Esophagus squamous epithelium (tissue), 5 donors: Measurements from ENCODE around the gene CREB3L2. TPM values are rescaled to one million over a fixed set of nuclear protein-coding genes. Genes with fewer than 3 reads are reported as not detected.

Experiments
- DNase-seq: peaks from one replicate; lab custom pipeline; 2025; lab: John Stamatoyannopoulos, UW
- H3K27ac ChIP-seq, 4 donors: fragments of 200-600 bp; sonication (generic); one replicate each; pipeline ENCODE4 v1.5.1; 2016 to 2019; ENCODE audit warnings: mild to moderate bottlenecking in 1 of 4
- H3K27me3 ChIP-seq, 4 donors: fragments of 200-600 bp; sonication (generic); 1 replicate in 3 of 4; 2 replicates in 1 of 4; pipeline versions ENCODE4 v1.5.1 to v1.6.0; 2017 to 2021; ENCODE audit warnings: antibody characterized with exemption in 1 of 4
- H3K36me3 ChIP-seq, 3 donors: fragments of 200-600 bp; sonication (generic); one replicate each; pipeline ENCODE4 v1.5.1; 2016 to 2019
- H3K4me1 ChIP-seq, 3 donors: fragments of 200-600 bp; sonication (generic); one replicate each; pipeline ENCODE4 v1.5.1; 2017 to 2019
- H3K4me3 ChIP-seq, 4 donors: fragments of 200-600 bp; sonication (generic); 1 replicate in 3 of 4; 2 replicates in 1 of 4; pipeline ENCODE4 v1.5.1; 2016 to 2019; ENCODE audit warnings: mild to moderate bottlenecking in 2 of 4, moderate library complexity in 1 of 4
- H3K9me3 ChIP-seq, 3 donors: fragments of 200-600 bp; sonication (generic); one replicate each; pipeline ENCODE4 v1.5.1; 2016 to 2019
- CTCF ChIP-seq, 6 experiments: fragments of 450-650 bp in 4 of 6; fragments of 200-600 bp in 2 of 6; sonication (generic) in 2 of 6; IDR thresholded peaks; one replicate each; pipeline ENCODE4 v1.5.1; 2016 to 2019; ENCODE audit warnings: antibody characterized with exemption in 6 of 6, mild to moderate bottlenecking in 4 of 6, moderate library complexity in 4 of 6
- POLR2A ChIP-seq, 4 donors: fragments of 450-650 bp; IDR thresholded peaks; one replicate each; pipeline ENCODE4 v1.6.1; 2017; ENCODE audit warnings: antibody characterized with exemption in 4 of 4, mild to moderate bottlenecking in 4 of 4, moderate library complexity in 3 of 4
- WGBS, 2 donors: methylation state at CpG; one replicate each; pipeline ENCODE4 v1.1.5; 2018; 5-methylcytosine and 5-hydroxymethylcytosine counted together
- intact Hi-C: fragments of 100-400 bp; cut with DNase I; formaldehyde crosslinking; loops from one replicate; pipeline ENCODE4 v1.15.0; 2022
- total RNA-seq, 4 donors: library from RNA; depleted of rRNA; stranded (reverse); fragments of >200 nt; gene quantifications; one replicate each; pipeline ENCODE4 v1.1.0, GENCODE V29; 2016
- donor health status: DM: yes; HTN: yes; CAD: no.

CREB3L2 gene
- total RNA-seq, 4 donors from 2014 or later = 14.9 to 21.9 (median 17.3) TPM

DNA sequence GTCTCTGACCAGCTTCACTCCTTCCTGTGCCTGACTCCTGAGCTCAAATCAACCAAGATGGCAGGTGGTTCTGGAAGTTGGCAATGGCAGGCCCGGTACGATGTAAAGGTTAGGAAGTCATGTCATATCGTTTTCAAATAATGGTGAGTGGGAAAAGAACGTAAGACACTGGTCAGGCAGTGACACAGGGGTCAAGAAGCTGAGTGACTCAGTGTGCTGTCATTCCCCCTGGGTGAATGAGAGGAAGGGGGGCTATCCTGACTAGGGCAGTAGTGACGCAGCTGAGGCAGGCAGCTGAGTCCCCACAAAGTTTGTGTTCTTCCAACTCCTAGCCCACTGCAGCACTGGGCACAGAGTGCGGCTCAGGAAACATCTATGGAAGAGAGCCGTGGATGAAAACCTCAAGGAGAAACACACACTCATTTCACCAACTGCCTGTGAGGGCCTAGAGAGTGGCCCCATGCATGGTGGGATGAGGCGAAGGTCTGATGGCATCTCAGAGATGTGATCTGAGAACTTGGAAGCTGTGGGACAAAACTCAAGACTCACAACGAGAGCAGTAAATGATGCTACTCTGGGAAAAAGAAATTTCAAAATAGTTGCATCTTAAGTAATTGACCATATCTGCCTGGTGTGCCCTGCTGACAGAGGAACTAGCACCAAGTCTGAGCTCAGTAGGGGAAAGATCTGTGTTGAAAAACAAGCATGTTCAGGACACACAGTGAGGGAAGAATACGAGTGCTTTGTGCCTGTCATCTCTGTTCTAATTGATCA is 23.2 kb downstream of the CREB3L2 start:
- DNase-seq = no peak
- H3K9me3 ChIP-seq = peaks cover 0 to 6% (median 0%) of the 10 kb centered on the region in 3 donors
- no peak for TF ChIP-seq CTCF (IDR thresholded peaks at IDR 0.05)
- TF ChIP-seq POLR2A (IDR thresholded peaks at IDR 0.05) = no peak
- intact Hi-C loops = no loop called here
- peak overlapping the region; percentile 56 to 91 (median 82) for H3K27ac ChIP-seq
- WGBS, 2 donors = 60 to 65% methylated on average over 9 to 10 of the region's 10 CpGs
- H3K4me3 ChIP-seq = no peak overlapping the region
- no peaks in the 10 kb centered on the region for H3K36me3 ChIP-seq
- H3K4me1 ChIP-seq = peaks cover 30 to 87% (median 47%) of the 10 kb centered on the region in 3 donors
- no peaks in the 10 kb centered on the region for H3K27me3 ChIP-seq

DNA sequence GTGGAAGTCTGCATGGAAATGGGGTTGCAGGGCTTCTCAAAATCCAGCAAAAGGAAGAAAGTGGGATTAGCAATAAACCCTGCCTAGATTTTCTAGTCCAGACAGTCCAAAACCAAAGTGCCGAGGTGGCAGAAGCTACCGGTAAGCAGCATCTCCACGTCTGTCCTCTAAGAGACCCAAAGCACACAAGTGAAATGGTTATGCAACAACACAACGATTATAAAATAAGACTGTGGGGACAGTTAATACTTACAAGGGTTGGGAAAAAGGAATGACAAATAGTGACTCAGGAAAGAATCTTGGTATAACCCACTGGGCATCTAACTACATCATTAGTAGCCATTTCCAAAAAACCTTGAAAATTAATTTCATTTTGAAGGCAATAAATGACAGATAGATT is 24.7 kb downstream of the CREB3L2 start:
- 54 to 64% methylated on average over 3 to 4 of the region's 4 CpGs for WGBS, 2 donors
- Histone ChIP-seq H3K27me3 (no peaks in the 10 kb centered on the region), H3K4me1 (peaks cover 30 to 89% (median 44%) of the 10 kb centered on the region in 3 donors), H3K9me3 (no peaks in the 10 kb centered on the region), H3K4me3 (no peak overlapping the region), H3K36me3 (no peaks in the 10 kb centered on the region), H3K27ac (peak overlapping the region; percentile 54 to 91 (median 82))
- TF ChIP-seq POLR2A (IDR thresholded peaks at IDR 0.05) = no peak
- TF ChIP-seq CTCF (IDR thresholded peaks at IDR 0.05) = no peak
- intact Hi-C loops = no loop called here
- DNase-seq = no peak

GRCh38 chr7:137976696-137977095 is 25.2 kb downstream of the CREB3L2 start:
- no peaks in the 10 kb centered on the region for H3K36me3 ChIP-seq
- no peaks in the 10 kb centered on the region for H3K9me3 ChIP-seq
- H3K27me3 ChIP-seq = no peaks in the 10 kb centered on the region
- WGBS, 2 donors = 42 to 55% methylated on average over 2 to 5 of the region's 5 CpGs
- H3K4me3 ChIP-seq = no peak overlapping the region
- no peak for DNase-seq
- peaks cover 30 to 87% (median 44%) of the 10 kb centered on the region in 3 donors for H3K4me1 ChIP-seq
- TF ChIP-seq CTCF (IDR thresholded peaks at IDR 0.05) (no peak), POLR2A (IDR thresholded peaks at IDR 0.05) (no peak)
- intact Hi-C loops = no loop called here
- peak overlapping the region; percentile 54 to 91 (median 82) for H3K27ac ChIP-seq

GRCh38 chr7:137976232-137976631 is 25.7 kb downstream of the CREB3L2 start:
- Histone ChIP-seq H3K9me3 (no peaks in the 10 kb centered on the region), H3K4me1 (peaks cover 30 to 87% (median 40%) of the 10 kb centered on the region in 3 donors)
- intact Hi-C loops = no loop called here

More at GRCh38 chr7:137976232-137976631, 25.7 kb downstream of the CREB3L2 start:
- Histone ChIP-seq H3K36me3 (no peaks in the 10 kb centered on the region), H3K4me3 (no peak overlapping the region), H3K27ac (peak overlapping the region; percentile 27 to 91 (median 82)), H3K27me3 (no peaks in the 10 kb centered on the region)
- no peak for DNase-seq
- 76 to 87% methylated on average over 3 of the region's 3 CpGs for WGBS, 2 donors
- TF ChIP-seq POLR2A (IDR thresholded peaks at IDR 0.05) (no peak), CTCF (IDR thresholded peaks at IDR 0.05) (no peak)
